HG03064 (cell line): Measurements from ENCODE around the gene GRID2.
"Not testable (repeated sequence)": the region's sequence is repeated elsewhere in the genome, so short reads cannot be mapped to it uniquely, and the experiment has no call there.

Experiments
- ATAC-seq: cut with Tn5 transposase; IDR thresholded peaks from one replicate; pipeline ENCODE4 v1.9.1; 2021; ENCODE audit warnings: low read depth; ENCODE audit not compliant: unreplicated experiment

Gene GRID2

DNA sequence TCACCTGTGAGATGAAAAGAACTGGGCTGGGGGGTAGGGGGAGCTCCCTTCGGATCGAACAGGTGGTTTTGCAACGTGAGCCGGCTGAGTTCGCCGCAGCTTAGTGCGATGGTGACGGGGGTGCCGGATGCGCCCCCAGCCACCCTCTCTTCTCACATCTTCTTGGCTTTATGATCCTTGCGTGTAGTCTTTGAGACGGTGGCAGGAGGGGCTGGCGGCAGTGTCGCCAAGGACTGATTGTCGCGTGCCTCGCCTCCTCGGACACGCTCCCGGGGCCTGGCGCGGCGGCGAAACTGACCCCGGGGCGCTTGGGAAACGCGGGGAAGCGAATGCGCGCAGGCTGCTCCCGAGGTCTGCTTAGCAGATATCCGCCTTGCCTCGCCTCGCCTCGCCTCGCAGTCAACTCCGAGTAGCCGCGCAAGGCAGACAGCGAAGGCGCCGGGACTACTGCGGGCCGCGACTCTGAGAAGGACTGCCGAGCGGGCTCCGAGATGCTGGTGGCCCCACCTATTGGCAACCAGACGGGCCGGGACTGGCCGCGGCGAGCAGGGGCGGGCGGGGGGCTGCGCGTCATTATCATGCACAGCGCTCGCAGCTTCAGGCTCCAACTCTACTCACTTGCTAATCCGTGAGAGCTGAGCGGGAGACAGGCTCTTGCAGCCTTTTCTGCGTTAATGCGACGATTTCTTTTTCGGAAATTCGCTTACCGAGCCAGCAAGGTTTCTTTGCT, 1.5 kb downstream of the GRID2 start:
- no peak for ATAC-seq

GRCh38 chr4:92305878-92306520, 2.2 kb downstream of the GRID2 start:
- no peak for ATAC-seq

DNA sequence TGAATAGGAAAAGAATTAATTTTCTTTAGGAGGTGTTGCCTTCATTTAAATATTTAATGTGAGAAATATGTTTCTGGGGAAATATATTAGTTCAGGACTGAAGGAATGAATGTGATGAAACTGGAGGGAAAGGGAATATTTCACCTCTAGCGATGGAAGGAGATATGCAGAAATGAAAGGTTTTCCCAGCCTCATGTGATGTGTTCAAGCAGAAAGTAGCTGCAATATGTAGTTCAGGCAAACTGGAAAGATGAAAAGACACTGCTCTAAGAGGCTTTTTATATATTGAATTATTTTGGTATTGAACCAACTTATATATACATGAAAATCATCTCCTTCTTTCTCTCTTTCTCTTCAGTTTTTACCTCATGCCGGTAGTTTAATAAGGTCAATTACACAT, 3.4 kb downstream of the GRID2 start:
- ATAC-seq: no peak

GRCh38 chr4:92307866-92308265, 4.1 kb downstream of the GRID2 start:
- ATAC-seq: no peak

DNA sequence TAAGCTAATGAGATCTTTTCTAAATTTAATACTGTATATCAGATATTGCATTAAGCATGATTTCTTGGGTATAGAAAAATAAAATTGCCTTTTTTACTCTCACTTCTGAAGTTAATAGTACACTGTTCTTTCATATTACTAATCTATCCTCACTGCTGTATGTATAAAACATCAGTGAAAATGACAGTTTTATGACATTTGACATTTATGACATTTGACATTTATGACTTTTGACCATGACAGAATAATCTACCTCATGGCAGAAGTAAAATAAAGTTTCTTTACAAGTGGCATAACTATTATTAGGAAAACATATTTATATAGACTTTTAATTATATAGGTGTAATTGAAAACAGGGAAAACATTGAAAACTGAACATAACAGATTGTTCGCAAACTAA, 13.3 kb downstream of the GRID2 start:
- no peak for ATAC-seq

DNA sequence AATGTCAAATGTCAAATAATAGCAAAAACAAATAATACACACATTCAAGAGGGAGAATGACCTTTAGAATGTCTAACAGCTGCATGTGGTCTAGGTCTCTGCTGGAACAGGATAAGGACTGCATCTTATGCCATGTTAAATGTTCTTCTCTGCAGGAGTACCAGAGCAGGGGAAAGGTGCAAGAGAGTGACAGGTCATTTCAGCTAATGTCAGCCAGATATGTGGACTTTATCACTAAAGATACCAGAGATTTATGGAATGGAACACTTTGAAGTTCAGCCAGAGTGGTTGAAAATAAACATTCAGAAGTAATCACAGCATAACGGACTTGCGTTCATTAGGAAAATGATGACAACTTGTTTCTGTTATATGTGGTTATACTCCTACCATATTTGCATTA, 24.3 kb downstream of the GRID2 start:
- ATAC-seq: no peak

- ATAC-seq: no peak
Observed at GRCh38 chr4:92333016-92333415, 29.2 kb downstream of the GRID2 start.

- ATAC-seq: no peak
Observed at GRCh38 chr4:92334716-92335350, 31.1 kb downstream of the GRID2 start.

- ATAC-seq: no peak
Observed at GRCh38 chr4:92339676-92340075, 35.9 kb downstream of the GRID2 start.

DNA sequence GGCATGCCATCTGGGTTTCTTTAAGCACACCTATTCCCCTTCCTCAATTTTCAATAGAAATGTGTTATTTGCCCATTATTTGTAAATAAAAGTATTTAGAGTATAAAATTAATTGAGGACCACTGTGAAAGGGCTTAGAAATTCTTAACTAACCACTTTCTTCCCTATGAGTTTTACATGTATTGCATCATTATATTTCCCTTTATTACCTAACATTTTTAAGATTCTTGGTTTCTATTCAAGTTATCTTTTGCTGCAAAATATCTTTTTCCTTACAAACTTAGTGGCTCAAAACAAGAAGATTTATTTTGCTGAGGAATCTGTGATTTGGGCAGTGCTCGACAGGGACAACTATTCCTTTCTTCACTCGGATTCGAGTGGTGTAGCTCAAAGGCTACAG, 40.5 kb downstream of the GRID2 start:
- ATAC-seq: no peak

DNA sequence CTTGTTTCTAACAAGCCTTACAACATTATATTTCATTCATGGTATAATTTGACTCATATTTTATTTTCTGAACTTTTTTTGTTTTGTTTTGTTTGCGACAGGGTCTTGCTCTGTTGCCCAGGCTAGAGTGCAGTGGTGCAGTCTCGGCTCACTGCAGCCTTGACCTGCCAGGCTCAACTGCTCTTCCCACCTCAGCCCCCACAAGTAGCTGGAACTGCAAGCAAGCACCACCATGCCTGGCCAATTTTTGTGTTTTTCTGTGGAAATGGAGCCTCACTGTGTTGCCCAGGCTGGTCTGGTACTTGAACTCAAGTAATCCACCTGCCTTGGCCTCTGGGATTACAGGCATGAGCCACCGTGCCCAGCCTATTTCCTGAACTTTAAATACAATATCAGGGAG, 42.5 kb downstream of the GRID2 start:
- ATAC-seq: no peak

- ATAC-seq: no peak
Observed at GRCh38 chr4:92357966-92358365, 54.2 kb downstream of the GRID2 start.

DNA sequence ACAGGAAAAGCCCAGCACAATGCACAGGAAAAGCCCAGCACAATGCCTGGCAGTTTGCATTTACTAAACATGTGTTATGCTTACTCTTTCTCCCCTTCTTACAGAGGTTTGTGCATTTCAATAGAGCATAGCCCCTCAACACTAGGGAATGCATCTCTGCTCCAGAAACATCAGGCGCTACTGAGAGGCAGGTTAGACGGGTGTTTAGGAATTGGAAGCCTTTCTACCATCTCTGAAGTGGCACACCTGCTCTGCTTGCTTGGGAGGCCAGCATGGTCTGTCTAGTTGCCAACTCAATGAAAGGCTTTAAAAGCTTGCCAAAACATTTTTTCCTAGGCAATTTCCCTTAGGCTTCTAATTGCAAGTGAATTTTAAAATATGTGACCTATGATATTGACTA, 55.7 kb downstream of the GRID2 start:
- no peak for ATAC-seq

GRCh38 chr4:92362028-92362427, 58.3 kb downstream of the GRID2 start:
- no peak for ATAC-seq

DNA sequence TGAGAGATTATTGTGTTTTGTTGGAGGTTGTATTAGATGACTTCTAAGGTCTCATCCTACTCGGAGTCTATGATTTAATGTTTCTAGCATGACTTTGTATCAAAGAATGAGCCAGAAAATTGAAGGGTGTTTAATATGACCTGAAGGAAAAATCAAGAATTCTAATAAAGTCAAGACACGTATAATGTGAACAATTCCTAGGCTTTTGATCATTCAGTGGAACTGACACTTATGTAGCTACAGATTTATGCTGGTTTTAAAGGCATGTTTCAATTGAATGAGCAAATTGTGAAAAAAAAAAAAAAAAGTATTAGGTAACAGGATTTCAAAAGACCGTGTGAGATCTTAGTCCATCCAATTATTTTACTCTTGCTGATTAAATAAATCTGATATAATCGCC, 64.9 kb downstream of the GRID2 start:
- ATAC-seq: no peak

- no peak for ATAC-seq
Observed at GRCh38 chr4:92381616-92382015, 77.8 kb downstream of the GRID2 start.

GRCh38 chr4:92382128-92382527, 78.4 kb downstream of the GRID2 start:
- ATAC-seq: no peak

GRCh38 chr4:92387459-92388069, 83.8 kb downstream of the GRID2 start:
- no peak for ATAC-seq

DNA sequence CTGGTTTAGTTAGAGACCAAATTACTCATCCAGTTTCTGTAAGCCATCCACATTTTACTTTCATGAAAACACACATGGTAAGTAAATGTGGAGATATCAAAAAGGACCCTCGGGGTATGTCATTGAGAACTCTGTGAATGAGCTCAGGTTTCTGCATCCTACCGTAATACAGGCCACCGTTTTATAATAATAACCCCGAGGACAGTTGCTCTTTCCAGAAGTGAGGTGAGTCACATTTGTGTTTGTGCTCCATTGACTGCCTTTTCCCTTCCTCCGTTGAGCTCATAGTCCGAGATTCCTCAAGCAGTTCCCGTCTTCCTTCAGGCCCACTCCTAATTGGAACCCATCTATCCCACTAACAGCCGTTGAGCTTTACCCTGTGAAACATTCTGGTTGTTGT, 95.3 kb downstream of the GRID2 start:
- ATAC-seq: no peak

- ATAC-seq: not testable (repeated sequence)
Observed at GRCh38 chr4:92403525-92403924, 99.8 kb downstream of the GRID2 start.

- no peak for ATAC-seq
Observed at GRCh38 chr4:92406488-92406887, 102.7 kb downstream of the GRID2 start.

GRCh38 chr4:92421920-92422319, 118.2 kb downstream of the GRID2 start:
- no peak for ATAC-seq
